Smooth muscle cell (in vitro differentiated cells): ENCODE results near the gene ACTR1B. TPM values are rescaled to one million over a fixed set of nuclear protein-coding genes. Genes with fewer than 3 reads are reported as not detected.

Experiments used
- DNase-seq: peaks from one replicate; lab custom pipeline; 2025; ENCODE audit not compliant: unreplicated experiment; lab: John Stamatoyannopoulos, UW
- H2AFZ ChIP-seq: fragments of 200-600 bp; sonication (generic); 2 replicates; pipeline ENCODE4 v1.6.0; 2016; ENCODE audit warnings: antibody characterized with exemption, low read depth, mild to moderate bottlenecking
- H3F3A ChIP-seq: fragments of 200-600 bp; sonication (generic); 2 replicates; pipeline ENCODE4 v1.6.0; 2017; ENCODE audit warnings: antibody characterized with exemption, low read depth
- H3K27ac ChIP-seq: fragments of 200-600 bp; sonication (generic); 2 replicates; pipeline ENCODE4 v1.5.1; 2016; ENCODE audit warnings: low read depth, mild to moderate bottlenecking
- H3K27me3 ChIP-seq: fragments of 200-600 bp; sonication (generic); 2 replicates; pipeline ENCODE4 v1.6.1; 2016; ENCODE audit warnings: low read depth, mild to moderate bottlenecking
- H3K36me3 ChIP-seq: fragments of 200-600 bp; sonication (generic); 2 replicates; pipeline ENCODE4 v1.5.1; 2016; ENCODE audit warnings: low read depth
- H3K4me1 ChIP-seq: fragments of 200-600 bp; sonication (generic); 2 replicates; pipeline ENCODE4 v1.5.1; 2016; ENCODE audit warnings: low read depth
- H3K4me2 ChIP-seq: fragments of 200-600 bp; sonication (generic); 2 replicates; pipeline ENCODE4 v1.6.0; 2016; ENCODE audit warnings: mild to moderate bottlenecking
- H3K4me3 ChIP-seq: fragments of 200-600 bp; sonication (generic); 2 replicates; pipeline ENCODE4 v1.5.1; 2016; ENCODE audit warnings: mild to moderate bottlenecking
- H3K79me2 ChIP-seq: fragments of 200-600 bp; sonication (generic); 2 replicates; pipeline ENCODE4 v1.6.0; 2016; ENCODE audit warnings: low read depth, mild to moderate bottlenecking
- H3K9ac ChIP-seq: fragments of 200-600 bp; sonication (generic); 2 replicates; pipeline ENCODE4 v1.6.0; 2016; ENCODE audit warnings: low read depth
- H3K9me3 ChIP-seq: fragments of 200-600 bp; sonication (generic); replicated peaks from 2 replicates; pipeline ENCODE4 v1.5.1; 2016; ENCODE audit warnings: low read depth
- H4K20me1 ChIP-seq: fragments of 200-600 bp; sonication (generic); 2 replicates; pipeline ENCODE4 v1.6.0; 2016; ENCODE audit warnings: low read depth
- WGBS: methylation state at CpG from one replicate; pipeline ENCODE4 v1.1.7; 2016; ENCODE audit warnings: low lambda C conversion rate; 5-methylcytosine and 5-hydroxymethylcytosine counted together
- polyA plus RNA-seq: library from polyadenylated mRNA; unstranded; fragments of >200 nt; fragmentation: Nextera tagmentation; extraction: Ambion mirVana; gene quantifications from 2 replicates; pipeline ENCODE4 v1.2.1, GENCODE V29; 2016
- total RNA-seq: library from RNA; depleted of rRNA; stranded (reverse); fragments of >200 nt; gene quantifications from 2 replicates; pipeline ENCODE4 v1.2.3, GENCODE V29; 2014
- TF ChIP-seq, protein P1 (sequence below): fragments of 200-600 bp; sonication (generic); IDR thresholded peaks from 2 replicates; pipeline ENCODE4 v1.5.1; 2017; ENCODE audit warnings: borderline replicate concordance, mild to moderate bottlenecking, antibody characterized with exemption; ENCODE audit not compliant: insufficient read depth, poor library complexity, severe bottlenecking

The ACTR1B gene
- total and polyA plus RNA-seq, 2 experiments from 2014 or later, result 20.8 to 43.7 TPM

DNA sequence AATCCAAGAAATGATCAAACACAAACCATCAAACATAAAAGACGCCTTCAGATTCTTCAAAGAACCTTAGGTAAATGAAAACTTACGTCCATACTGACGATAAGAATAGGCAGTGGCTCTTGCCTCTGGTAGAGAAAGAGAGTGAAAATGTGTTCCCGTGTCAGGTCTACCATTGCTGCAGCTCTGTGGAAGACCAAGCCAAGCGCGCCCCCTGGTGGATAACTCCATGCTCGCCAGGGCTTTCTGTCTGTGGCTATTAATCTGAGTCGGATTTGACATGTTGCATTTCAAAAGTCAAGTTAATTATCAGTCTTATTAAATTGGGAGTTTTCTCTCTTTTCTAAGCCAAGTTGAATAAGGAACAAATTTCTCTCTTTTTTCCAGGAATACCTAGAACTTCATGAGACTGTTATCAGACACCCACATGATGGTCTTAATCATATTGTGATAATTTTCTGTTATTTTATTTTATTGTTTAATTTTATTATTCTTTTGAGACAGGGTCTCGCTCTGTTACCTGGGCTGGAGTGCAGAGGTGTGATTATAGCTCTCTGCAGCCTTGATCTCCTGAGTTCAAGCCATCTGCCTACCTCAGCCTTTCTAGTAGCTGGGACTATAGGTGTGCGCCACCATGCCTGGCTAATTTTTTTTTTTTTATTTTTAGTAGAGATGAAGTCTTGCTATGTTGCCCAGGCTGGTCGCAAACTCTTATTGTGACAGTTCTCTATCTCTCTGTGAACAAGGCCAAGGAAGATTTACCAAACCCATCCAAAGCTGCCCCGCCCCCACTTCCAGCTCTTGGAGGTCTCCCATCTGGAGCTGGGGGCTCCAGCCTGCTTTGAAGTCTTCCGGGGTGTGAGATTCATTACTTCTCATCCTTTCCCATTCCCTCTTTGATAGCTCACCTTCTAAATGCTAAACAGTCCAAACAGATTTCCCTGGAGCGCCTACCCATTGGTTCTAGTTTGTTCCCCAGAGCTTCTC, 33.7 kb upstream of the ACTR1B start:
- Histone ChIP-seq H3K9ac (no peak overlapping the region), H4K20me1 (no peaks in the 10 kb centered on the region), H3K27me3 (no peaks in the 10 kb centered on the region), H3K9me3 (no peaks in the 10 kb centered on the region), H3K4me1 (no peaks in the 10 kb centered on the region), H3K4me2 (peak overlapping the region; percentile 44), H3K4me3 (peak overlapping the region; percentile 14), H3K27ac (no peak overlapping the region), H3K79me2 (no peaks in the 10 kb centered on the region), H3K36me3 (no peaks in the 10 kb centered on the region), H3F3A (no peaks in the 10 kb centered on the region), H2AFZ (peak overlapping the region; percentile 32)
- TF ChIP-seq, protein P1, sequence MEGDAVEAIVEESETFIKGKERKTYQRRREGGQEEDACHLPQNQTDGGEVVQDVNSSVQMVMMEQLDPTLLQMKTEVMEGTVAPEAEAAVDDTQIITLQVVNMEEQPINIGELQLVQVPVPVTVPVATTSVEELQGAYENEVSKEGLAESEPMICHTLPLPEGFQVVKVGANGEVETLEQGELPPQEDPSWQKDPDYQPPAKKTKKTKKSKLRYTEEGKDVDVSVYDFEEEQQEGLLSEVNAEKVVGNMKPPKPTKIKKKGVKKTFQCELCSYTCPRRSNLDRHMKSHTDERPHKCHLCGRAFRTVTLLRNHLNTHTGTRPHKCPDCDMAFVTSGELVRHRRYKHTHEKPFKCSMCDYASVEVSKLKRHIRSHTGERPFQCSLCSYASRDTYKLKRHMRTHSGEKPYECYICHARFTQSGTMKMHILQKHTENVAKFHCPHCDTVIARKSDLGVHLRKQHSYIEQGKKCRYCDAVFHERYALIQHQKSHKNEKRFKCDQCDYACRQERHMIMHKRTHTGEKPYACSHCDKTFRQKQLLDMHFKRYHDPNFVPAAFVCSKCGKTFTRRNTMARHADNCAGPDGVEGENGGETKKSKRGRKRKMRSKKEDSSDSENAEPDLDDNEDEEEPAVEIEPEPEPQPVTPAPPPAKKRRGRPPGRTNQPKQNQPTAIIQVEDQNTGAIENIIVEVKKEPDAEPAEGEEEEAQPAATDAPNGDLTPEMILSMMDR, result peak; percentile 90
- DNase-seq, result peak; percentile 73
- 31% methylated on average over 14 of the region's 14 CpGs for WGBS

DNA sequence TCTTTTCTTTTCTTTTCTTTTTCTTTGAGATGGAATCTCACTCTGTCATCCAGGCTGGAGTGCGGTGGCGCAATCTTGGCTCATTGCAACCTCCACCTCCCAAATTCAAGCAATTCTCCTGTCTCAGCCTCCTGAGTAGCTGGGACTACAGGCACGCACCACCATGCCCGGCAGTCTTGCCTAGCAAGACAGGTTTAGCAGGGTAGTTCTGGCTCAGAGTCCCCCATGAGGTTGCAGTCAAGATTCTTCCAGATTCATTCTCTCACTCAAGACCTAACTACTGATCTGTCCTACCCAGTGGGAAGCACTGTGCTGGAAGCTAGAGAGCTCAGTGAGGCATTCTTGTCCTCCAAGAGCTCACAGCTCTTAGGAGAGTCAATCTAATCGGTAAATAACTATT, 31.9 kb upstream of the ACTR1B start:
- H3K4me1 ChIP-seq, result no peaks in the 10 kb centered on the region
- H4K20me1 ChIP-seq, result no peaks in the 10 kb centered on the region
- DNase-seq, result no peak
- H3K27me3 ChIP-seq, result no peaks in the 10 kb centered on the region
- no peak overlapping the region for H3K4me2 ChIP-seq
- TF ChIP-seq, protein P1, result no peak
- H3K4me3 ChIP-seq, result no peak overlapping the region
- WGBS, result 87% methylated on average over 5 of the region's 5 CpGs
- H3K27ac ChIP-seq, result no peak overlapping the region
- no peak overlapping the region for H2AFZ ChIP-seq
- H3K9ac ChIP-seq, result no peak overlapping the region
- H3K79me2 ChIP-seq, result no peaks in the 10 kb centered on the region
- H3K9me3 ChIP-seq, result no peaks in the 10 kb centered on the region
- no peaks in the 10 kb centered on the region for H3F3A ChIP-seq
- H3K36me3 ChIP-seq, result no peaks in the 10 kb centered on the region

DNA sequence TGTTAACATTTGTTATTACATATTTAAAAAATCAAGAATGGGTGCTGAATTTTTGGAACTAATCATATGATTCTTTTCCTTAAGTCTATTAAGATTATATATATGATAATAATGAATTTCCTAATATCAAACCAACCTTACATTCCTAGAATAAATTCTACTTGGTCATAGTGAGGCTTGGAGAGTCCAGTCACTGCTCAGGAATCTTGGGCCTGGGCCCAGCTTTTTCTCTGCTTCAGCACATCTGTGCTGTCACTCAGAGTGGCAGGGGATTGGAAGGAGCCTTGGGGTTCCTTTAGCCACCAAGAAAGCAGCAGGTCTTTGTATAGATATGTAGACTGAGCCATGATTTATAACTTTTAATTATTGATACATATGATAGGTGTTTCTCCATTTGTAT, 29.6 kb upstream of the ACTR1B start:
- Histone ChIP-seq H4K20me1 (no peaks in the 10 kb centered on the region), H3K36me3 (no peaks in the 10 kb centered on the region), H3F3A (no peaks in the 10 kb centered on the region), H3K4me2 (no peak overlapping the region), H2AFZ (no peak overlapping the region), H3K27ac (no peak overlapping the region), H3K9me3 (no peaks in the 10 kb centered on the region), H3K27me3 (no peaks in the 10 kb centered on the region), H3K4me3 (no peak overlapping the region), H3K4me1 (no peaks in the 10 kb centered on the region), H3K79me2 (no peaks in the 10 kb centered on the region), H3K9ac (no peak overlapping the region)
- TF ChIP-seq, protein P1, result no peak
- DNase-seq, result no peak

DNA sequence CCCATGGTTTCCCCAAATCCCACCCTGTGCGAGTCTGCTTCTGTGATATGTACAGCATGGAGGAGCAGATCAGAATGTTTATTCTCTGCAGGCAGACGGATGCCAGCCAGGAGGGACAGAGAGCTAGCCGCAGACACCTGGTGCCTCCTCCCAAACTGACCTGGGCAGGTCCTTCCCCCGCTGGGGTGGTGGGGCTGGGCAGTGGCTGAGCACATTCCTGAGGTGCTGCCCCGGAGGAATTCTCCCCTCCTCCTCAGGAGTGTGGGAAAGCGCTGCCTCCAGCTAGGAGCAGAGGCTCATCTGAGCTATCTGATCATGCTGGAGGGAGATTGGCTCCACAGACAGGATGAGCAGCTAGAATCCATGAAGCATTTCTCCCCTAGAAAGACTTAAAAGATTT, 27.3 kb upstream of the ACTR1B start:
- Histone ChIP-seq H3K4me3 (no peak overlapping the region), H3K36me3 (no peaks in the 10 kb centered on the region), H3K4me2 (no peak overlapping the region), H3K27ac (no peak overlapping the region), H3K79me2 (no peaks in the 10 kb centered on the region), H3K9me3 (no peaks in the 10 kb centered on the region), H2AFZ (no peak overlapping the region), H3K4me1 (no peaks in the 10 kb centered on the region), H3K9ac (no peak overlapping the region), H3K27me3 (no peaks in the 10 kb centered on the region), H4K20me1 (no peaks in the 10 kb centered on the region), H3F3A (no peaks in the 10 kb centered on the region)
- DNase-seq, result no peak
- TF ChIP-seq, protein P1, result no peak
- WGBS, result 41% methylated on average over 6 of the region's 6 CpGs
